Kasumi-1 (cell line): ENCODE measurements around the gene ZNF502.

Experiments
- DNase-seq, 2 experiments: peaks; one replicate each; lab custom pipeline; 2025; lab: John Stamatoyannopoulos, UW

The ZNF502 gene

DNA sequence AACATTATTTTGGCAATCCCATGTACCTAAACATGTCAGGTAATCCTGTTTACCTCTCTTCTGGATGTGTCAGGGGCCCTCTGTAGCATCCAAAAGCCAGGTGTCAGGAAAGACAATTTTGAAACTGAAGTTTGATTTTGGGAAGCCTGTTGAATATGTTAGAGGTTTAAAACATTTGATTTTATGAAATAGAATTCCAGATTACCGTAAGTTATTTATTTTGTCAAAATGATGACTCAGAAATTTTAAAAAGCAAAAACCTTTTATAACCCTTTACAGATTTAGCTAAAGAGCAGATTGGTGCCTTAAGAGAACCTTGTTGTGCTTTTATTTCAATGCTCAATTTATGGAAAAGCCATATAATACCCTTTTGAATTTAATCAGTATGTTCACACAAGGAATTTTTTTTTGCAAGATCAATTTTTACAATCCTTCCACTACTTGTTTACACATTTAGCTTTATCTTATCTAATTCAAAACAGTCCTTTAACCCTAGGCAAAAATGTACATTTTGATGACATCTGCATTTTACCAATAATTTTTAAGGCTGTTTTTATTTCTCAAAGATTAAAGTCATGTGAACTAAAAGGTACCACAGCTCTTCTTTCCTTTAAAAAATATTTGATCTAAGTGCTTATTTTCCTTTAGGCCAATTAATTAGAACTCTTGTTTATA is 59.1 kb downstream of the ZNF502 start:
- no peak for DNase-seq

DNA sequence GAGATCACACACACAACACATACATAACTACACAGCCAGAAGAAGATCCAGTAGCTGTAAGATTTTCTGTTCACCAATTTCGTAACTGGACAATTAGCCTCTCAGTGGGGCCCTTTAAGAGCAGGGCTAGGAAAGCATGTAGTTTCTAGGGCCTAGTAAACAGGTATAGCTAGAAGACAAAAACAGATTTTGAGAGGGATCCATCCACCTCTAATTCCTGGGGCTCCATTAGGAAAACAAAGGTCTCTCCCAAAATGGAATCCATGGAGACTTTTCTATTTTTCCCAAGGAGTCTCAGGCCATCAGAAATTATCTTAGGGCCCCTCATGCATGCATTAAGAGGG is 59.6 kb downstream of the ZNF502 start:
- no peak for DNase-seq
